Measurements from ENCODE around the gene SLCO3A1. TPM values are rescaled to one million over a fixed set of nuclear protein-coding genes. Genes with fewer than 3 reads are reported as not detected.

SLCO3A1 gene
- total and polyA plus RNA-seq, 5 donors: 37.4 to 52.0 (median 45.0) TPM

- Histone ChIP-seq H3K27me3 (ENCODE audit: control insufficient read depth, insufficient read depth) (no peaks in the 10 kb centered on the region), H3K4me1 (ENCODE audit: control insufficient read depth, insufficient read depth, low read length) (peaks cover 14% of the 10 kb centered on the region), H3K27ac (ENCODE audit: low read length) (no peak overlapping the region), H3K4me3 (ENCODE audit: low read length) (no peak overlapping the region), H3K9me3 (ENCODE audit: control insufficient read depth, low read length) (no peaks in the 10 kb centered on the region)
- ATAC-seq (no peak), DNase-seq (no peak)
- 46% methylated on average over 3 of the region's 3 CpGs for WGBS
- intact Hi-C loops (cut with DNase I): no loop called here
These were observed 257.8 kb downstream of the SLCO3A1 start for GRCh38 chr15:92111291-92111690.

GRCh38 chr15:92111751-92112150, 258.2 kb downstream of the SLCO3A1 start:
- H3K9me3 ChIP-seq (ENCODE audit: control insufficient read depth, low read length): no peaks in the 10 kb centered on the region
- H3K4me3 ChIP-seq (ENCODE audit: low read length): no peak overlapping the region
- no peak for DNase-seq
- no peaks in the 10 kb centered on the region for H3K27me3 ChIP-seq (ENCODE audit: control insufficient read depth, insufficient read depth)
- intact Hi-C loops (cut with DNase I): no loop called here
- ATAC-seq: peak in 1 of 2 donors; percentile 28
- H3K4me1 ChIP-seq (ENCODE audit: control insufficient read depth, insufficient read depth, low read length): peaks cover 14% of the 10 kb centered on the region
- 67% methylated on average over 1 of the region's 1 CpG for WGBS
- no peak overlapping the region for H3K27ac ChIP-seq (ENCODE audit: low read length)

- peak in 2 of 3 donors; percentile 62 to 69 for DNase-seq
These were observed 258.7 kb downstream of the SLCO3A1 start for GRCh38 chr15:92112180-92112579.

GRCh38 chr15:92112711-92113110, 259.2 kb downstream of the SLCO3A1 start:
- no peak overlapping the region for H3K27ac ChIP-seq (ENCODE audit: low read length)
- DNase-seq (no peak), ATAC-seq (no peak)
- intact Hi-C loops (cut with DNase I): no loop called here
- H3K9me3 ChIP-seq (ENCODE audit: control insufficient read depth, low read length): no peaks in the 10 kb centered on the region
- no peaks in the 10 kb centered on the region for H3K27me3 ChIP-seq (ENCODE audit: control insufficient read depth, insufficient read depth)
- H3K4me3 ChIP-seq (ENCODE audit: low read length): no peak overlapping the region
- peaks cover 16% of the 10 kb centered on the region for H3K4me1 ChIP-seq (ENCODE audit: control insufficient read depth, insufficient read depth, low read length)
- 79% methylated on average over 3 of the region's 3 CpGs for WGBS

More at GRCh38 chr15:92112180-92112579, 258.7 kb downstream of the SLCO3A1 start:
- WGBS: 49% methylated on average over 3 of the region's 3 CpGs
- Histone ChIP-seq H3K9me3 (ENCODE audit: control insufficient read depth, low read length) (no peaks in the 10 kb centered on the region), H3K4me3 (ENCODE audit: low read length) (no peak overlapping the region), H3K4me1 (ENCODE audit: control insufficient read depth, insufficient read depth, low read length) (peaks cover 14% of the 10 kb centered on the region), H3K27me3 (ENCODE audit: control insufficient read depth, insufficient read depth) (no peaks in the 10 kb centered on the region), H3K27ac (ENCODE audit: low read length) (no peak overlapping the region)
- peak; percentile 60 to 79 for ATAC-seq
- intact Hi-C loops (cut with DNase I): no loop called here

- 86% methylated on average over 3 of the region's 3 CpGs for WGBS
- Histone ChIP-seq H3K4me3 (ENCODE audit: low read length) (no peak overlapping the region), H3K4me1 (ENCODE audit: control insufficient read depth, insufficient read depth, low read length) (peaks cover 18% of the 10 kb centered on the region)
These were observed 260.3 kb downstream of the SLCO3A1 start for GRCh38 chr15:92113832-92114231.

GRCh38 chr15:92115834-92116233, 262.3 kb downstream of the SLCO3A1 start:
- Histone ChIP-seq H3K4me3 (ENCODE audit: low read length) (no peak overlapping the region), H3K9me3 (ENCODE audit: control insufficient read depth, low read length) (no peaks in the 10 kb centered on the region), H3K27me3 (ENCODE audit: control insufficient read depth, insufficient read depth) (no peaks in the 10 kb centered on the region), H3K4me1 (ENCODE audit: control insufficient read depth, insufficient read depth, low read length) (peaks cover 20% of the 10 kb centered on the region), H3K27ac (ENCODE audit: low read length) (no peak overlapping the region)
- intact Hi-C loops (cut with DNase I): no loop called here
- ATAC-seq (no peak), DNase-seq (no peak)
- WGBS: 100% methylated on average over 1 of the region's 1 CpG

More at GRCh38 chr15:92113832-92114231, 260.3 kb downstream of the SLCO3A1 start:
- H3K27ac ChIP-seq (ENCODE audit: low read length): no peak overlapping the region
- ATAC-seq: no peak
- DNase-seq: no peak
- no peaks in the 10 kb centered on the region for H3K9me3 ChIP-seq (ENCODE audit: control insufficient read depth, low read length)
- intact Hi-C loops (cut with DNase I): no loop called here
- H3K27me3 ChIP-seq (ENCODE audit: control insufficient read depth, insufficient read depth): no peaks in the 10 kb centered on the region

- ATAC-seq (no peak), DNase-seq (no peak)
- H3K27me3 ChIP-seq (ENCODE audit: control insufficient read depth, insufficient read depth): no peaks in the 10 kb centered on the region
- intact Hi-C loops (cut with DNase I): no loop called here
- H3K27ac ChIP-seq (ENCODE audit: low read length): no peak overlapping the region
- H3K9me3 ChIP-seq (ENCODE audit: control insufficient read depth, low read length): no peaks in the 10 kb centered on the region
- H3K4me3 ChIP-seq (ENCODE audit: low read length): no peak overlapping the region
- 97% methylated on average over 5 of the region's 5 CpGs for WGBS
- H3K4me1 ChIP-seq (ENCODE audit: control insufficient read depth, insufficient read depth, low read length): peaks cover 16% of the 10 kb centered on the region
These were observed 262.8 kb downstream of the SLCO3A1 start for GRCh38 chr15:92116330-92116729.

- no peaks in the 10 kb centered on the region for H3K27me3 ChIP-seq (ENCODE audit: control insufficient read depth, insufficient read depth)
- peak in 1 of 3 donors; percentile 67 for DNase-seq
- intact Hi-C loops (cut with DNase I): no loop called here
- ATAC-seq: peak; percentile 42 to 70
- WGBS: 41% methylated on average over 11 of the region's 11 CpGs
- peaks cover 13% of the 10 kb centered on the region for H3K4me1 ChIP-seq (ENCODE audit: control insufficient read depth, insufficient read depth, low read length)
- no peaks in the 10 kb centered on the region for H3K9me3 ChIP-seq (ENCODE audit: control insufficient read depth, low read length)
- H3K27ac ChIP-seq (ENCODE audit: low read length): no peak overlapping the region
- H3K4me3 ChIP-seq (ENCODE audit: low read length): no peak overlapping the region
These were observed 263.8 kb downstream of the SLCO3A1 start for GRCh38 chr15:92117261-92117731.

GRCh38 chr15:92118162-92118935, 264.8 kb downstream of the SLCO3A1 start:
- H3K4me3 ChIP-seq (ENCODE audit: low read length): no peak overlapping the region
- no peaks in the 10 kb centered on the region for H3K9me3 ChIP-seq (ENCODE audit: control insufficient read depth, low read length)
- WGBS: 77% methylated on average over 6 of the region's 6 CpGs
- no peak overlapping the region for H3K27ac ChIP-seq (ENCODE audit: low read length)
- peaks cover 11% of the 10 kb centered on the region for H3K4me1 ChIP-seq (ENCODE audit: control insufficient read depth, insufficient read depth, low read length)
- intact Hi-C loops (cut with DNase I): no loop called here
- ATAC-seq (peak in 1 of 2 donors; percentile 56), DNase-seq (no peak)
- no peaks in the 10 kb centered on the region for H3K27me3 ChIP-seq (ENCODE audit: control insufficient read depth, insufficient read depth)

GRCh38 chr15:92118936-92119325, 265.4 kb downstream of the SLCO3A1 start:
- ATAC-seq: no peak
- Histone ChIP-seq H3K4me3 (ENCODE audit: low read length) (no peak overlapping the region), H3K27me3 (ENCODE audit: control insufficient read depth, insufficient read depth) (no peaks in the 10 kb centered on the region), H3K27ac (ENCODE audit: low read length) (no peak overlapping the region), H3K4me1 (ENCODE audit: control insufficient read depth, insufficient read depth, low read length) (peaks cover 11% of the 10 kb centered on the region), H3K9me3 (ENCODE audit: control insufficient read depth, low read length) (no peaks in the 10 kb centered on the region)
- 85% methylated on average over 3 of the region's 3 CpGs for WGBS
- no peak for DNase-seq
- intact Hi-C loops (cut with DNase I): no loop called here

- 78% methylated on average over 6 of the region's 6 CpGs for WGBS
- intact Hi-C loops (cut with DNase I): no loop called here
- DNase-seq (no peak), ATAC-seq (peak in 1 of 2 donors; percentile 43)
- no peak overlapping the region for H3K4me3 ChIP-seq (ENCODE audit: low read length)
- peaks cover 11% of the 10 kb centered on the region for H3K4me1 ChIP-seq (ENCODE audit: control insufficient read depth, insufficient read depth, low read length)
- H3K27ac ChIP-seq (ENCODE audit: low read length): no peak overlapping the region
- no peaks in the 10 kb centered on the region for H3K9me3 ChIP-seq (ENCODE audit: control insufficient read depth, low read length)
- H3K27me3 ChIP-seq (ENCODE audit: control insufficient read depth, insufficient read depth): no peaks in the 10 kb centered on the region
These were observed 266.7 kb downstream of the SLCO3A1 start for GRCh38 chr15:92120094-92120795.

All from right cardiac atrium (tissue), 5 donors.